GM18511 (cell line): ENCODE results near the gene PRKD2.

Experiments
- ATAC-seq: cut with Tn5 transposase; IDR thresholded peaks from one replicate; pipeline ENCODE4 v1.9.1; 2021; ENCODE audit warnings: mild to moderate bottlenecking, moderate library complexity; ENCODE audit not compliant: unreplicated experiment

PRKD2 gene

DNA sequence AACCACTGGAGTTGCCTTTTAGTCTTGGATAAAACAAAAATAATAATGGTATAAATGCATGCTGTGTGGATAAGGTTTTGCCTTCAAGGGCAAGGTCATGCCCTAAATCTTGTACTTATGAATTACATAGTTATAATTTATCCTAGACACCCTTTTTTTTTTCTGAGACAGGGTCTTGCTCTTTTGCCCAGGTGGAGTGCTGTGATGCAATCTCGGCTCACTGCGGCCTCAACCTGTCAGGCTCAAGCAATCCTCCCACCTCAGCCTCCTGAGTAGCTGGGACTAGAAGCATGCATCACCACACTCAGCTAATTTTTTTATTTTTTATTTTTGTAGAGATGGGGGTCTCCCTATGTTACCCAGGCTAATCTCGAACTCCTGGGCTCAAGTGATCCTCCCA, 48.3 kb downstream of the PRKD2 start:
- ATAC-seq, result no peak

DNA sequence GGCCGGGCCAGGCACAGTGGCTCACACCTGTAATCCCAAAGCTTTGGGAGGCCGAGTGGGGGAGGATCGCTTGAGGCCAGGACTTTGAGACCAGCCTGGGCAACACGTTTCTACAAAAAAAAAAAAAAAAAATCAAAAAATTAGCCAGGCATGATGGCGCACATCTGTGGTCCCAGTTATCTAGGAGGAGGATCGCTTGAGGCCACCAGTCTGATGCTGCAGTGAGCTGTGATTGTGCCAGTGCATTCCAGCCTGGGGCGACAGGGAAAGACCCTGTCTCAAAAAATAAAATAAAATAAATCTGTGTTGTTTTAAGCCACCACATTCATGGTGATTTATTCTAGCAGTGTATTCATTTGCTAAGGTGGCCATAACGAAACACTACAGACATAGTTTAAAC, 51.8 kb downstream of the PRKD2 start:
- no peak for ATAC-seq

DNA sequence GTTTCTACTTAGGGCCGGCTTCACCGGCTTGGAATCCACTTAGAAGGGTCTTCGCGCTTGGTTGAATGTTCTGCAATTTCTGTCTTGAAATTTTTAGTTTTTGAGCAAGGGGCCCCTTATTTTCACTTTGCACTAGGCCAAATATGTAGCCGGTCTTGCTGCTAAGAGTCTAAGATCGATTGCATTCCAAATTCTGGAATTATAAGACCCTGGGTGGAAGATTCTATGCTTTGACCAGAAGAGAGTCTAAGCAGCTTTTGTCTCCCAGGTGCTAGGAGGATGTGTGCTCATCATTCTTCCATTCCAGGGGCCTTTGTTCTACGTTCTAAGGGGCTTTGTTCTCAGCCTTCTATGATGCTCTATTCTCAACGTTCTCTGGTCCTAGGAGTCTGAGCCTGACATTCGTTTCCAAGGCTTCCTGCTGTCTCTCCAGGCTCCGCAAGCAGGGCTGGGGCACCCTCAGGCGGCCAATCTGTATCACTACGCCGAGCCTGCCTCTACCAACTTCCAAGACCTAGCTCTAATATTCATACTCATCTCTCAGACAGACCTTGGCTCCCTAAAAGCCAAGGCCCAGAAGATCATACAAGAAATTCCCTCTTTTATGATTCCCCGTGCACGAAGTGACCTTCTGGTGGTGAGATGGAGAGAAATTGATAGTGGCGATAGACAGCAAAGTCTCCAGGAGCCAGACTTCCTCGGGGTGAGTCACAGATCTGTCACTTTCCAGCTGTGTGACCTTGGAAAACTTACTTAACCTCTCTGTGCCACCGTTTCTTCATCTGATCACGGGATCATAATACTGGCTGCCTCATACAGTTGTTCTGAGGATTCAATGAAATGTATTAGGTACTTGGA, 55.0 kb downstream of the PRKD2 start:
- ATAC-seq, result no peak

DNA sequence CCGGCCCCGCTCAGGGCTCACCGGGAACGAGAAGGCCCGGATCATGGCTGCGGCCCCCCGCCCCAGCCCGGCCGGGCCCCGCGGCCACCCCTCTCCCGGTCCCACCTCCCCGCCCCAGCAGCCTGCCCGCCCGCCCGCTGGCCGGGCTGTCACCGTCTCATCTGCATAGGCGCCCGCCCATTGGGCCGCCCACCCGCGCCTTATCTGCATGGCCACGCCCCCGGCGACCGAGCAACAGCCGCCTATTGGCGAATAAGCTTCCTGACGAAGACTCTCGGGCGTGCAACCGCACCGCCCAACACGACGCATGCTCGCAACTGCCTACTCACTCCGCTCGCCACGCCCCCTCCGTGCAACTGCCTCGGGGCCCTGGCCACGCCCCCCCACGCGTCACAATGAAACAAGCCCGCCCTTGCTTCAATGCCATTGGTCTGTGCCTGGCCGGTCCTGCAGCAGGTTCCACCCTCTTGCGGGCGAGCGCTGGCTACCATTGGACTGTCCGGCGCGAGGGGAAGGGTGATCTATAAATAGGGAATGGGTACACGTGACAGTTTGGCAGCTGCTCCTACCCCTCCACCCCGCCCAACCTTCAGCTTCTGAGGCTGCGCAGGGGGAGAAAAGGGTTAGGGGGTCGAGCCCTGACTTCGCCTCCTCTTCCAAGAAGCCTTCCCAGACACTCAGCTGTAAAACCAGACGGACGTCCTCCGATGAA, 55.7 kb downstream of the PRKD2 start, which contains the start of gene DACT3:
TSS of gene DACT3 (minus strand) at position 163 of the 712 bp plus-strand sequence. CDS start at position 45, 118 bp downstream.
- ATAC-seq, result peak; percentile 91

DNA sequence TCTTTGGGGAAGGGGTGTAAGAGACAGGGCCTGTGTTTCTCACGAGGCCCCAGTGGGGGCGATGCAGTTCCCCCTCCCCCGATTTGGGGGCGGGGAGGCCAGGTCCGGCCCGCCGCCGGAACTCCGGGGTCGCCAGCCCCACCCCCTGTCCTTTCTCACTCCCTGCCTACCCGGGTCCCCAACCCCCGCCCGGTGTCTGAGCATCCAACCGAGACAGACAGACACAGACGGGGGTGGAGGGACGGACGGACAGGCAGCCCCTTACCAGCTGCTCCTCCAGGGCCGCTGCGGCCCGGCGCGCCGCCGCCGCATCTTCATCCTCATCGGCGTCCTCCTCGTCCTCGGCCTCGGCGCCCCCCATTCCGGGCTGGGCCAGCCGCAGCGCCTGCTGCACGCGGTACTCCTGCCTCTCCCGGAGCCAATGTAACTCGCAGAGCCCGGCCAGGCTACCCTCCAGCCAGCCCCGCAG, 56.3 kb downstream of the PRKD2 start:
- ATAC-seq, result peak; percentile 6

DNA sequence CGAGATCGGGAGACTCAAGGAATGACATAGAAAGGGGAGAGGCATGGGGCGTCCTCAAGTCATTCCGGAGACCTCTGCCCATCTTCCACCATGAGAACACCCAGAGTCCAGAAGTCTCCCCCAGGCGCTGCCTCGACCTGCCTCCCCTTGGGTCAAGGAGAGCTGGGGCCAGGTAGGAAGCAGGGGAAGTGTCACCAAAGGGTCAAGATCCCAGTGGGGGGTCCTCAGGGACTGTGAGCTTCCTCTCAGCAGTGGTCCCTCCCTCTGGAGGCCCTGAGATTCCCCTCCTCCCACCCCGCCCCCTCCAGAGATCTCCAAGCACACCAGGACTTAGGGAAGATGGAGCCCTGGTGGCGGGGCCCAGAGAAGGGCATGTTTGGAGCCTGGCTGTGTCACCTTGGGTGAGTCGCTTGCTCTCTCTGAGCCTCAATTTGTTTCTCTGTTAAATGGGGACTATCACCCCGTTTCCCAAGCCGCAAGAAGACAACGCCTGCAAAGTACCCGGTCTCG, 56.9 kb downstream of the PRKD2 start:
- ATAC-seq, result no peak

DNA sequence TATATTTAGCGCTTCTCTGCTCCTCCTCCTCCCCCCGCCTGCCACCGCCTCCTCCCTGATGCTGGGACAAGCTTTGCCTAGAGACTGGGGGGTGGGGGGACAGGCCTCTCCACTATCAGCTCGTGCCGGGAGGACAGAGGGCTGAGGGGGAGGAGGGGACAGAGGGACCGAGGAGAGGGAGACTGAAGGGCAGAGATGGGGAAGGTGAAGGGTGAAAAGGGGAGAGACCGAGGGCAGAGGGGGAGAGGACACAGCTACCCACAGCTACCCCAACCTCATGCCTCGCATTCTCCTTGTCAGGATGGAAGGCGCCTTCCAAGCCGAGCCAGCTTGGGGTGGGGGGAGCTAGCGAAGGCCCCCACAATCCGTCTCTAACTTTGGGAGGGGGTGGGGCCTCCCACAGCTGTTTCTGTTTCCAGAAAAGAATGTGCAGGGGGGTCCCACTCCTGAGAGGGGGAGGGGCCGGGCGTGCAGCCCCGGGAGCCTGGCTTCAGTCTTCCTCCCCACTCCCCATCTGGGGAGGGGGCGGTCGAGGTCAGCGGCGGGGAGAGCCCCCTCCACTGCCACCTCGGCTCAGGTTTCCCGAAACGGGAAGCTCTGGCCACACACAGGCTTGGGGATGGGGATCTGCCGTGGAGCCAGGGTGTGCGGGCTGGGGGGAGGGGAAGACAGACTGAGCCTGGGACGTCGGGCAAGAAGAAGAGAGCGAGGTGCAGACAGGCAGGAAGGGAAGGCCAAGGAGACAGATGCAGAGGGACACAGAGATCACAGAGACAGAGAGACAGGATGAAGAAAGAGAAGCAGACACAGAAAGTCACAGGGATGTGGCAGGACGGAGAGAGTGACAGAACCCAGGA, 57.5 kb downstream of the PRKD2 start:
- no peak for ATAC-seq

DNA sequence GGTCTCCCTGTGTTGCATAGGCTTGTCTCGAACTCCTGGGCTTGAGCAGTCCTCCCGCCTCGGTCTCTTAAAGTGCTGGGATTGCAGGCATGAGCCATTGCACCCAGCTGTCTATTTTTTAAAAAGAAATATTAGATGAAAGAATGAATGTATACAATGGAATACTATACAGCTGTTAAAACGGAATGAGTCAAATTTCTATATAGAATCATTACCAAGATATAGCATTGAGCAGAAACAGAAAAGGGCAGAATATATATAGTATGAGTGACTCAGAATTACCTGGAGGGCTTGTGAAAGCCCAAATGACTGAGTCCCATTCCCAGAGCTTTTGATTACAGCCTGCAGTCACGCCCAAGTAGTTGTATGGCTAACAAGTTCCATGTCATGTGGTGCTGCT, 60.4 kb downstream of the PRKD2 start:
- no peak for ATAC-seq

DNA sequence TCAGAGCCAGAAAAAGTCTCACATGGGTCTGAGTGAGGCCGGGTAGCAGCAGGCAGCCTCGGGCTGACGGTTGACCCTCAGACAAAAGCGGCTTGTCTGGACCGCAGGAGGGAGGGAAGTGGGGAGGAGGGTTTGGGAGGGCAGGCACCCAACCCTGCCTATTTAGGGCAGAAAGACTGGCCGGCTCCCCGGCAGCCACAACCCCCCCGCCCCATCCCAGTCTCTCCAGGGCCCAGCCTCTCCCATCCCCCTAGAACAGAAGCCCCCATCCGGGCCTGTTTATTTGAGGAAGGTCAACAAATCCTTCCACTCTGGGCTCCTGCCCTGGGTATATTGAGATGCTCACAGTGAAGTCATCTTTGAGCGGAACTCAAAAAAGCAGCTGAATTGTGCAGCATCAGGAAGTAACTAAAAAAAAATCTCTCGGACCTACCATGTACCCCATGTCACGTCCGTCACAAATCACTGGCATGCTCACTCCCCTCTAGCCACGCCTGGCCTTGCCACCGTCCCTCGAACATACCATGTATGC, 62.2 kb downstream of the PRKD2 start:
- ATAC-seq, result no peak

DNA sequence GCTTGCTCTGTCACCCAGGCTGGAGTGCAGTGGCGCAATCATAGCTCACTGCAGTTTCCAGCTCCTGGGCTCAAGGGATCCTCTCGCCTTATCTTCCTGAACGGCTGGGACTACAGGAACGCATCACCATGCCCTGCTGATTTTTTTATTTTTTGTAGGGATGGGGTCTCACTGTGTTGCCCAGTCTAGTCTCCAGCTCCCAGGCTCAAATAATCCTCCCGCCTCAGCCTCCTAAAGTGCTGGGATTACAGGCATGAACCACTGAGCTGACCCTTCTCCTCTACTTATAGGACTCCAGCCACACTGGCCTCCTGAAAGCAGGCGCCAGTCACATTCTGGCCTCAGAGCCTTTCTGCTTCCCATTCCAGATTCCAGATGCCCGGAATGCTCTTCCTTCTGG, 66.5 kb downstream of the PRKD2 start:
- no peak for ATAC-seq

DNA sequence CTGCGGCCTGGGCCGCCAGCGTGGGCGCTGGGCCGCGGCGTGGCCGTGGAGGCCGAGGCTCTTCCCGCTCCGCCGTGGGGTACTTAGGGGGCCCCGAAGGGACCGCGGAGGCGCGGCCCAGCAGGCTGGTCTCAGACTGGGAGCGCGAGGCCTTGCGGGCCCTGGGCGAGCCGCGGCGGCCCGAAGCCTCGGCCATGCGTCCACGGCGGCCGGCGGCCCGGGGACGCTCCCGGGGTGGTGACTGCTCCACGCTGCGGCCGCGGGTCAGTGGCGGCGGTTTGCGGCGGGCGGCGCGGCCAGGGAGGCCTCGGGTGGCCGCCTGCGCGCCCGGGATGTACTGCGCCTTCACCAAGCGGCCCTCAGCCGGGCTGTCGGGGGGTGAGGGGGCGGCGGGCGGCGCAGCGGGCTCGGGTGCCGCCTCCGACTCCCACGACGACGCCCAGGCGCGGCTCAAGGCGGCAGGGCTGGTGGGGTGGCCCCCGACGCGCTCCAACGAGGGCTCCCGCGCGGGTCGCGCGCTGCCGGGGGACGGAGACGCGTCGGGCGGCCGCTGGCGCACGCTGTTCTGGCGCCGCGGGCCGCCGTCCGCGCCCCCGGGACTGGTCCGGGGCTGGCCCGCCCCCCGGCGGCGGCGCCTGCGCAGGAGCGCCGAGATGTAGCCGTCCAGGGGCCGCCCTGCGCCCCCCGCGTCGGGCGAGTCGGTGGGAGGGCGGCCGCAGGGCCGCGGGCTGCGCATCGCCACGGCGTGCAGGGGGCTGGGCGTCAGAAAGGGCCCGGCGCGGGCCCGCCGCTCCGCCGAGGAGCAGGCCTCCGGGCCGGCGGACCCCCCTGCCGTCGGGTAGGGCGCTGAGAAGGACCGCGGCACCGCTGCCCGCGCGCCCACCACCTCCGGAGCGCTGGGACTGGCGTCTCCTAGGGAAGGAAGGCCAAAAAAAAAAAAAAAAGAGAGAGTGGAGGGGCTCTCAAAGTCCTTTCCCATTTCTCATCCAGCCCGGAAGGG, 67.7 kb downstream of the PRKD2 start:
- ATAC-seq, result no peak

DNA sequence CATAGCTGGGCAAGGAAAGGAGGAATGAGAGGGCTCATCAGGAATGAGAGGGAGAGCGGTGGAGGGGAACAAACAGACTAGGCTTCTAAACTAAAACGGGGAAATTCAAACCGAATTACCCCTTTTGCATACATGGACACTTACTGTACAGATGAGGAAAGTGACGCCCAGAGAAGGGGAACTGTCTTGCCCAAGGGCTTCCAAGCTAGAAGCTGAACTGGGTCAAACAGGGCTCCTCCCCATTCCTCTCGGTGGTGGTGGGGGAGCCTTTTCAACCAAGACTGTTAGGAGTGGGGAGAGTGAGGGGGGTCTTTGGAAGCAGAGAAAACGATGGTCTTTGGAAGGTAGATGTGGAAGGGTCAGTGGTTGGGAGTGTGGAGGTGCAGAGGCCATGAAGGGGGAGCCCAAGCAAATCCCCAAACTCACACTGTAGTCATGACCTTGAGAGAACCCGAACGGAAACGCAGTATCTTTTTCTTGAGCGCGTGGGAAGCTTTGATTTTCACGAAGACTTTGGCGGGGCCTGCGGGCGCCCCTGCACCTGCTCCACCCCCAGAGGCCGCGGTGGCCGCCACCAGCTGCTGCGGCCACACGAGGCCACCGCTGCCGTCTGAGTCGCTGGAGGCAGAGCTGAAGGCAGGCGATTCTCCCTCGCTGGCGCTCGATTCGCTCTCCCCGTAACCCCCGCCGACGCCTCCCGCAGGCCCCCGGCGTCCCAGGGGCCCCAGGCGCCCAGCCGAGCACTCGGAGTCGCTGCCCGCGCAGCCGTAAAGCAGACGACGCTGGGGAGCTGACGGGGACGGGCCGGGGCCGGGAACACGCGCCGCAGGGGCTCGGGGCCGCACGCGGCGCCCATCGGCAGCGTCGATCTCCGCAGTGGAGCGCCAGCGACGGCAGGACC, 68.6 kb downstream of the PRKD2 start:
- ATAC-seq, result no peak

DNA sequence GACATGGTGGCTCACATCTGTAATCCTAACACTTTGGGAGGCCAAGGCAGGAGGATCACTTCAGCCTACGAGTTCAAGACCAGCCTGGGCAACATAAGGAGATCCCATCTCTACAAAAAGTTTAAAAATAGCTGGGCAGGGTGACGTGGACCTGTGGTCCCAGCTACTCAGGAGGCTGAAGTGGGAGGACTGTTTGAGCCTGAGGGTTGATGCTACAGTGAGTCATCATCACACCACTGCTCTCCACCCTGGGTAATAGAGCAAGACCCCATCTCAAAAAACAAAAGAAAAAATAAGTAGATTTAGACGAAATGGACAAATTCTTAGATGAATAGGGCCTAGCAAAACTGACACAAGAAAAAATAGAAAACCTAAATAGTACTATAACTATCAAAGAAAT, 70.5 kb downstream of the PRKD2 start:
- no peak for ATAC-seq

DNA sequence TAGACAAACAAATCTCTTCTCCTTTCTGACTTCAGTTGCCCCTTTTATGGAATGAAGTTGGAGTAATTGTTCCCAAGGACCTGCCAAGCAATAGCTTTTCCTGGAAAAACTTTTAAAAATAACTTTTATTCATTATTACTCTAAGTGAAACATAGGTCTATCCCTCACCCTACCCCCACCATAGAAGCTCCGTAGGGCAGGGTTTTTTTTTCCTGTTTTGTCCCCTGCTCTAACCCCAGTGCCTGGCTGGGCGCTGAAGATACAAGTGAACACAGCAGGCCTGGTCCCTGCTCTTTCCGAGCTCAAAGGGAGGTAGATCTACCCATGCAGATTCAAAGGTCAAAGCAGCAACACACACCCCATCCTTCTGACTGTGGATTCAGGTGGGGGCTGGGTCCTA, 72.2 kb downstream of the PRKD2 start:
- no peak for ATAC-seq

DNA sequence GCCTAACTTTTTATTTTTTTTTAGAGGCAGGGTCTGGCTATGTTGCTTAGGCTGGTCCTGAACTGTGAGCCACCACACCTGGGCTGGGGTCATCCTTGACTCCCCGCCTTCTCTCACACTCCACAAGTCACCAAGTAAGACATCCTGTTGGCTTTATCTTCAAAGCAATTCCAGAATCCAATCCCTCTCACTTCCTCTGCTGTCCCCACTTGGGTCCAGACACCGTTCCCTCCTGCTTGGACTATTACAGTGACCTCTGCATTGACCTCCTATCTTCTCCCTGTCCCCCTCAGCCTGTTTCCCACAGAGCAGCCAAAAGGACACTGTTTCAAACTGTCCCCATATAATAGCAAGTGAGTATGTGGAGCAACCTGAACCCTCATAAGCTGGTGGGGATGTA, 76.3 kb downstream of the PRKD2 start:
- ATAC-seq, result no peak

DNA sequence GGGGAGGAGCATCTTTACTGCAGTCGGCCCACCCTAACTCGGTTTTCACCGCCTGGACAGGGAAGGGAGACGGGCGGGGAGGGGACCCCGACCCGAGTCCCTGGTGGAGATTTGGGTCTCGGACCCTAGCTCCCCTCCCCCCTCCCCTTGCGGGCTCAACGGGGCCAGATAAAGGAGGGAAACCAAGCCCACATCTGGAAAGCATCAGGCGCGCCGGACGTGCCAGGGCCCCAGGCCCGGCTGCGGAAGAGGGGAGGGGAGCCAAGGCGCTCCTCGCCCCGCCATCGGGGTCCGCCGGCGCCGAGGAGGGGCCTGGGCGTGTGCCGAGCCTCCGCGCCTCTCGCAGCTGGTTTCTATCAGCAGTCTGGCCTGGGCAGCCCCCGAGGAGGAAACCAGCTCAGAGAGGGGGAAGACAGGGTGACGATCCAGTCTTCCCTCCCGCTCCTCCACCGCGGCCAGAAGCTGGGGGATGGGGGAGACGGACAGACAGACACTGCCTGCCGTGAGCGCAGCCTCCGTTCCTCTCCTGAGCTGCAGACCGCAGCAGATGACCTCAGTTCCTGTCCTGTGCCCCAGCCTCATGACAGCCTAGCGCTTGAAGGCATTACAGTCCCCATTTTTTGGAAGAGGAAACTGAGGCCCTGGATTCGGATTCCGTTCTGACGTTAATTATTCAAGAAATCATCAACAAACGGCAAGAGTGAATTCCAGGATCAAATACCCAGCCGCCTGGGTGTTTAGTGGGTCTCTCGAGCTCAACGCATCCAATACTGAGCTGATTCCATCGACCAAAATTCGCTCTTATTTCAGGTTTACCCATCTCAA, 77.3 kb downstream of the PRKD2 start:
- no peak for ATAC-seq

DNA sequence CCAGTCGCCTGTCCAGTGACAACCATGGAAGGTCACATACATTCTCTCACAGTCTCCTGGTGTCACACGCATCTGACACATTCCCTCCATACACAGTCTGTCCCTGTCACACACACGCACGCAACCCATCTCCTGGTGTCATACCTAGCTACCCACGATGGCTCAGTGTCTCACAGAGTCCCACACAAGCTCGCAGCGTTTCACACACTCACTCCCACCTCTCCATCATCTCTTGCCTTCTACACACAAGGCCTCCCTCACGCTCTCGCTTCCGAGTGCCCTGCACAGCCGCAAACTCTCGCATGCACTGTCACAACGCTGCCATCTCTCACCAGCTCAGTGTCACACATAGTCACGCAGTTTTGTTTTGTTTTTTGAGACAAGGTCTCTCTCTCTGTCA, 79.7 kb downstream of the PRKD2 start:
- ATAC-seq, result no peak
